Stimulated activated naive CD8-positive, alpha-beta T cell treated with anti-CD3 and anti-CD28 coated beads, Interleukin-15, Interleukin-2, amounts not matched to agents 100 U/mL and 50 U/mL, for 24 hours (primary cell): ENCODE data around the gene PICALM.
A peak's percentile ranks its signal among the peaks of the same experiment; 100 is the strongest.

Experiments
- ATAC-seq: fragments of 150-1000 bp; cut with Tn5 transposase; one replicate; pipeline ENCODE4 v1.10.0; 2021
- DNase-seq: peaks from one replicate; pipeline ENCODE4 v3.0.0; 2021

Gene PICALM

GRCh38 chr11:86050196-86050709 is 18.6 kb downstream of the PICALM start:
- no peak for DNase-seq
- ATAC-seq = no peak

GRCh38 chr11:86047275-86047991 is 21.5 kb downstream of the PICALM start:
- ATAC-seq = peak; percentile 78
- DNase-seq = no peak

GRCh38 chr11:86046116-86046515 is 22.8 kb downstream of the PICALM start:
- no peak for ATAC-seq
- DNase-seq = no peak

- DNase-seq (no peak), ATAC-seq (no peak)
These were observed 24.9 kb downstream of the PICALM start for GRCh38 chr11:86043765-86044503.

GRCh38 chr11:86041975-86042378 is 26.9 kb downstream of the PICALM start:
- ATAC-seq (peak; percentile 80), DNase-seq (peak; percentile 37)

GRCh38 chr11:86040919-86041850 is 27.7 kb downstream of the PICALM start:
- ATAC-seq (no peak), DNase-seq (no peak)

- no peak for ATAC-seq
- no peak for DNase-seq
These were observed 29.8 kb downstream of the PICALM start for GRCh38 chr11:86039094-86039493.

GRCh38 chr11:86037743-86038142 is 31.1 kb downstream of the PICALM start:
- DNase-seq (no peak), ATAC-seq (no peak)

- DNase-seq = no peak
- ATAC-seq = no peak
These were observed 33.0 kb downstream of the PICALM start for GRCh38 chr11:86035920-86036319.

- DNase-seq (no peak), ATAC-seq (no peak)
These were observed 33.7 kb downstream of the PICALM start for GRCh38 chr11:86035164-86035563.

- ATAC-seq = no peak
- no peak for DNase-seq
These were observed 34.2 kb downstream of the PICALM start for GRCh38 chr11:86034710-86035109.

GRCh38 chr11:86021377-86021776 is 47.5 kb downstream of the PICALM start:
- ATAC-seq = peak; percentile 57

GRCh38 chr11:86018249-86018648 is 50.6 kb downstream of the PICALM start:
- ATAC-seq (no peak), DNase-seq (no peak)

More at GRCh38 chr11:86021377-86021776, 47.5 kb downstream of the PICALM start:
- no peak for DNase-seq

GRCh38 chr11:86016451-86016850 is 52.4 kb downstream of the PICALM start:
- DNase-seq = no peak
- no peak for ATAC-seq

- DNase-seq (no peak), ATAC-seq (no peak)
These were observed 53.2 kb downstream of the PICALM start for GRCh38 chr11:86015699-86016098.

- ATAC-seq (no peak), DNase-seq (no peak)
These were observed 54.7 kb downstream of the PICALM start for GRCh38 chr11:86014221-86014620.

GRCh38 chr11:86013713-86014112 is 55.2 kb downstream of the PICALM start:
- no peak for ATAC-seq
- no peak for DNase-seq

GRCh38 chr11:86011175-86011574 is 57.7 kb downstream of the PICALM start:
- DNase-seq (no peak), ATAC-seq (no peak)

GRCh38 chr11:86003654-86004053 is 65.2 kb downstream of the PICALM start:
- ATAC-seq (no peak), DNase-seq (no peak)

GRCh38 chr11:86002431-86002830 is 66.5 kb downstream of the PICALM start:
- ATAC-seq (no peak), DNase-seq (no peak)

GRCh38 chr11:85991508-85991907 is 77.4 kb downstream of the PICALM start:
- no peak for DNase-seq
- no peak for ATAC-seq

GRCh38 chr11:85989746-85990145 is 79.1 kb downstream of the PICALM start:
- DNase-seq = no peak

More at GRCh38 chr11:85989746-85990145, 79.1 kb downstream of the PICALM start:
- ATAC-seq = no peak
